HT-29 (cell line): ENCODE measurements around the gene RFXANK. TPM values are rescaled to one million over a fixed set of nuclear protein-coding genes. Genes with fewer than 3 reads are reported as not detected.
A peak's percentile ranks its signal among the peaks of the same experiment; 100 is the strongest.
"Not testable (repeated sequence)": the region's sequence is repeated elsewhere in the genome, so short reads cannot be mapped to it uniquely, and the experiment has no call there.

ENCODE experiments used
- DNase-seq: peaks from one replicate; pipeline ENCODE4 v3.0.0-alpha.2; 2015; ENCODE audit warnings: low spot score
- total RNA-seq: library from RNA; depleted of rRNA; stranded (reverse); fragments of >200 nt; shearing (Covaris generic); gene quantifications from 2 replicates; pipeline ENCODE4 v1.2.3, GENCODE V29; 2014

RFXANK gene
- total RNA-seq, 1 experiment from 2014 or later = 75.0 TPM

DNA sequence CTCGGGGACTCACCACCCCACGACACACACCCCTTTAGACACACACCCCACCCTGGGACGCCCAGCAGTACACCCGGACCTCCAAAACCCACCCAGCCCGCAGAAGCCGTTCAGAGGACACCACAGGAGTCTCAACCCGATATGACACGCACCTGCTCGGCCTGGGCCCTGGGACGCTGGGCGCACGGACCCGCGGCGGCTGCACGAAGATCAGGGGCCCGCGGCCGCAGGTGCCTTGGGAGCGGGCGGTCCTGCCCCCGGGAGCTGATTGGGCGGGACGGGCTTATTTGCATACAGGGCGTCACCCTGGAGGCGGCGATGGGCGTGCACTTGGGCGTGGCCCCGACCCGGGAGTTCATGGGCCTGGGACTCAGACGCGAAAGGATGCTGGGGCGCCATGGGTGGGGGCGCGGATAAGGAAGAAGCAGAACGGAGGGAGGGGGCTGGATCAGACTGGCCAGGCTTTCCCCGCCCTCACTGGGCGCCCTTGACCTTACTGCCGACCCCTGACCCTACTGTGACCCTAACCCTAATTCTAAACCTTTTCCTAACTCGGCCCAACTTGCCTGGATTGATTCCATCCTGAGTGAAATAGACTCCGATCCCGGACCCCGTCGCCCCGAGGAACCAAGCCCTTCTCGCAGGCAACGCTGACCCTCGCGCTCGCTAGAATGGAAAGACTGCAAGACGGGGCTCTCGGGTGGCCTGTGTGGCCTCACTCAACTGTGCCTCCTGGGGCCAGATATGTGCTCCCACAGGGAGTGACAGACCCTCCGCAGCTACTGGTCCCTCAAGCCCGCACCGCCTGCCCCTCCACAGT is 21.8 kb upstream of the RFXANK start, which contains the start of gene MEF2B:
MEF2B (minus strand) TSS at position 211 of the 820 bp plus-strand sequence. CDS start 19,528 bp downstream, outside the sequence.
- peak; percentile 38 for DNase-seq

DNA sequence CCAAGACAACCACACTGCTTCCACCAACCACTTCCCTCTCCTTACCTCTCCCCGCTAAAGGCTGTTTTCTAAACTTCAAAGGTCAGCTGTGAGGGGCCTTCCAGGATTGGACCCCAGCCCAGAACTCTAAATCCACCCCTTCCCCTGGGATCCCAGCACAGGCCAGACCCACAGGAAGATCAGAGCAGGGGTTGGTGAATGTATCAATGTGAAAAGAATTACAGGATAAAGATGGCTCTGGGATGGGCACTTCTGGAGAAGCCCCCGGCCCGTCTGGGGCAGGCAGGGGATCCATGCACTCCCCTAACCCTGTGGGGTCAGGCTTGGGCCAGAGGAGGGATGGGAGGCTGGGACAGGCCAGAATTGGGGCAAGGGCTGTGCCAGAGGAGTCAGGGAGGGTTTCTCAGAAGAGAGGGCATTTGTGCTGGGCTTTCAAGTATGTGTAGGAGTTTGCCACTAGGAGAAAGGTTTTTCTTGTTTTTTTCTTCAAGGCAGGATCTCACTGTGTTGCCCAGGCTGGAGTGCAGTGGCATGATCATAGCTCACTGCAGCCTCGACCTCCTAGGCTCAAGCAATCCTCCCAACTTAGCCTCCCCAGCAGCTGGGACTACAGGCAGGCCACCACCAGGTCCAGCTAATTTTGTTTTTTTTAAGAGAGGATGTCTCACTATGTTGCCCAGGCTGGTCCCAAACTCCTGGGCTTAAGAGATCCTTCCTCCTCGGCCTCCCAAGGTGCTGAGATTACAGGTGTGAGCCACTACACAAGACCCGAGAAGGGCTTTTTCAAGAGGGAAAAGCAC is 21.0 kb upstream of the RFXANK start:
- no peak for DNase-seq

DNA sequence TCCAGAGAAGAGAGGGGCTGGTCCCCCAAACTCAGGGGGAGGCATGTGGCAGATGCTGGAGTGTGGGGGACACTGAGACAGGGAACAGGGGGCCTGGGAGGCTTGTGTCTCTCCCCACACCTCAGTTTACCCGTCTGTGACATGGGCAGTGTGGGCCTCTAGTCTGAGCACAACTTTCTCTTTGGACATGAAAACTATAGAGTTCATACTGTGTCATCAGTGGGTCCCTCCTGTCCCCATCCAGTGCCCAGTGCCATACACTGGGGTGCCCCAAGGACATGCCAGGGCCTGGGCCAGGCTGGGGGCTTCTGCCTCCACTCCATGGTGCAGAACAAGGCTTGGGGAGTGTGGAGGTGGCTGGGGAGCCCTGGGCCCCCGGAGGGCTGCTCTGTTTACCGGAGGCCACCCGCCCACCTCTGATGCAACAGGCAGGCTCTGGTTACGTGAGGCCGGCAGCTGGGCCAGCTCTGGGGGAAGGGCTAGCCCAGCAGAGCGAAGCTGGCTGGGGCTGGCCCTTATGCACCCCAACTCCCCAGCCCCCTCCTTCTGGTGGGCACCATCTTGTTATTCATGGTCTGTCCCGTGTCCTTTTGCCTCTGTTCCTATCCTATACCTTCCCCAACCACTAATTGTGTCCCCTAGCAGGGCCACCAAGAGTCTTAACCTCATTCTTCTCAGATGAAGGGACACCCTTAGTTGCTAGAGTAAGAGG is 20.1 kb upstream of the RFXANK start:
- DNase-seq = no peak

DNA sequence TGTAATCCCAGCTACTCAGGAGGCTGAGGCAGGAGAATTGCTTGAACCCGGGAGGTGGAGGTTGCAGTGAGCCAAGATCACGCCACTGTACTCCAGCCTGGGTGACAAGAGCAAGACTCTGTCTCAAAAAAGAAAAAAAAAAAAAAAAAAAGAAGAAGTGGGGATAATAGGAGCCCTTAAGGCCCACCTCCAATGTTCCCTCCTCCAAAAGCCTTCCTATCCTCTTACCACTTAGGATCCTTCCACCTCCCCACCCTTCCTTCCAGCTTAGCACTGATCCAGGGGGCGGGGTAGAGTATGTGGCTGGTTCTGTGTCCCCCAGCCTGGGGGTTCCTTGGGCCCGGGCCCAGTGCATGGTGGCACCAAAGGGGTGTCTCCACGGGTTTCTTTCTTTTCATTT is 18.8 kb upstream of the RFXANK start:
- not testable (repeated sequence) for DNase-seq

DNA sequence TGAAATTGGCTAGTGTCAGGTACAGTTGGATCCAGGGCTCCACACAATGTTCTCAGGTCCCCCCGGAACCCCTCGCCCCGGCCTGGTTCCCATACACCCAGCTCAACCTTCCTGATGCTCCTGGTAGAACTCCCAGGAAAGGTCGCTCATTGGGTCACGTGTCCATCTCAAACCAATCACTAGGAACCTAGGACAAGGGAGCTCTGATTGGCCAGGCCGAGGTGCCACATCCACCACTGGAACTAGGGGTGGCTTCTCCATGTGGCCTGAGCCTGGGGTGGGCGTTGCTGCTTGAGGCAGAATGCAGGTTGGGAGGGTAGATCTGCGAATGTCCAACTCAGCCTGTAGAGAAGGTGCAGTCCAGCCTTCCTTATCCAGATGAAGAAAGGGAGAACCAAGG is 15.1 kb upstream of the RFXANK start:
- DNase-seq = no peak

DNA sequence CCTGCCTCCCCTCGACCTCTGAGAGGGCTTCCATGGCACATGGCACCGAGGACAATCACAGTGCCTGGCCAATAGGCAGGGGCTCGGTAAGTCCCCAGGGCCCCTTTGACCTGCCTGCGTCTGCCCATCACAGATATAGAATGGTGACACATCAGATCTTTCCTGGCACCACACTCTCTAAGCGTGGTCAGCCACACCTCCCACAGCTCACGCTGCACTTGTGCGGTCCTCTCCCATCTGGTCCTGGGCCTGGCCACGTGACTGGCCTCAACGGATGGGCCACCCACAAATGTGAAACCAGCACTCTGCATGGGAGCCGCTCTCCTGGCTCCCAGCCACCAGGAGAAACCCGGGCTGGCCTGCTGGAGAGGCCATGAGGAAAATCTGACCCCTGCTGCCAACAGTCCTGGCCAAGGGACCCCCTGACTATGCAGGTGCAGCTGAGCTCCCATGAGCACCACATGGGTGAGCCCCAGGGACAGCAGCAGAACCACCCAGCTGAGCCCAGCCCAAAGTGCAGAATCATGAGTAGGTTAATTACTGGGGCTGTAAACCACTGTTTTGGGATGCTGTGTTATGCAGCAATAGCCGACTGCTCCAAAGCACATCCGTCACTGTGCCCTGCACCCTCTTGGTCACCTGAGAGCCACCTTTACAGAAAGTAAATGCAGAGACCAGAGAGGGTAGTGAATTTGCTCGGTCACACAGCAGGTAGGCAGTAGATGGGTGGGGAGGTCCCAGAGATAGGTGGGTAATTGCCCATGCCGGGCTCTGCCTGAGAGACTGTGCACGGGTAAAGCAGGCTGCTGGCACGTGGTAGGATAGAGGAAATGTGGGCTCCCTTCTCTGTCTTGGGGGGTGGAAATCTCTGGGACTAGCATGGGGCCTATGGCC is 12.3 kb upstream of the RFXANK start:
- DNase-seq = no peak

DNA sequence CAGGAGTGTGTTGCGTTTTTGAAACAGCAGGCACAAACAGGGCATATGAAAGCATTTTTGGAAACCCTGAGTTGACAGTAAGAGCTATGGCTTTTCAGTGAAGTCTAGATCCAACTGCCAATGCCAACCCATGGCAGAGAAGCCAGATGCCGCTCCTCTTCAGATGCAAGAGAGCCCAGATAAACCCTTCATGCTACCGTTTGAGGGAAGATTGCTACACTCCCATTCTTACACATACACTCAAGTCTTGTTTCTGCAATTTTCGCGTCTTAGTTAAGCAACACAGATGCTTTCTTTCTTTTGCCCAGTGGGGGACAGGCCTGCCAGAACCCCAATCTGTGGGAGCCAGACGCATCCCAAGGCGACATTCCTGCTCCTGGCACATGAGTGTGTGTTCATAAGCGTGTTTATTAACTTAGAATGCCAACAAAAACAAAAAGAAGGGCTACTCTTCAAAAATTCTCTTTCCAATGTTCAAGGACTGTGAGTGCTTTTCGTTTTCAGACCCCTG is 10.5 kb upstream of the RFXANK start:
- DNase-seq = no peak

DNA sequence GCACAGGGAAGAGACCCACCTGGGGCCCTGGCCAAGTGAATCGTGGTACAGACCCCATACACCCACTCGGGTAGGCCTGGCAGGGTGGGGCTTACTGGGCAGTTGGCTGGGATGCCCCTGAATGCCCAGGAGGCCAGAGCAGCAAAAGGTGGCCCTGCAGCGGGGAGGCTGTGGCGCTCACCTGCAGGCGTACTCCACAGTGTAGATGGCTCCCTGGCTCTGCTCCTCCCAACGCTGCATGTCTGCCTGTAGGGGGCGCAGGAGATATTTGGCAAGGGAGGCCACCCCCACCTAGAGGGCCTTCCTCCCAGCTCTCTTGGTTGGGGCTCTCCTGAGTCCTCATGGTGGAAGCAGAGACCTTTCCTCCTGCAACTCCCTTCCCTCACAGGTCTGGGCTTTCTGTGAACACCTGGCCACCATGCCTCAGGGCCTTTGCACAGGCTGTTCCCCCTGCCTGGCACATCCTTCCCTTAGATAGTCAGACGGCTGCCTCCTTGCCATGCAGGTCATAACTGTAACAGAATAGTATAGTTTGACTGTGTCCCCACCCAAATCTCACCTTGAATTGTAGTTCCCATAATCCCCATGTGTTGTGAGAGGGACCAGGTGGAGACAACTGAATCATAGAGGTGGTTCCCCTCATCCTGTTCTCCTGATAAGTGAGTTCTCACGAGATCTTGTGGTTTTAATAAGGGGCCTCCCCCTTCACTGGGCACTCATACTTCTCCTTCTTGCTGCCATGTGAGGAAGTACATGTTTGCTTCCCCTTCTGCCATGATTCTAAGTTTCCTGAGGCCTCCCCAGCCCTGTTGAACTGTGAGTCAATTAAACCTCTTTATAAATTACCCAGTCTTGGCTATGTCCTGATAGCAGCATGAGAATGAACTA is 6.0 kb upstream of the RFXANK start:
- DNase-seq = peak; percentile 29

DNA sequence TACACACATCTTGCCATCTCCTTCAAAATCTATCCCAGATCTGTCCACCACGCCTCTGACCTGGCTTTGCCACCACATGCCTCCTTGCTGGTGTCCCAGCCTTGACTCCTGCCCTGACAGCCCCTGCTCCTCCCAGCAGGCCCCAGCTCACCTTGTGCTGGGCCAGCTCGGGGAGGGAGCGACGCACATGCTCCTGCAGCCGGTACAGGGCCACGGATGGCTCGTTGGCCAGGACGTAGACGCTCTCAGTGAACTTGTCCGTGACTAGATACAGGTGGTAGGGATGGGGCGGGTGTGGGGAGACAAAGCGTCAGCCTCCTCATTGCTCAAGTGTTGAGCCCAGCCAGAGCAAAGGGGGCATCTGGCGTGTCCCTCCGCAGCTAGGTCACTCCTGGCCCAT is 5.3 kb upstream of the RFXANK start:
- no peak for DNase-seq

DNA sequence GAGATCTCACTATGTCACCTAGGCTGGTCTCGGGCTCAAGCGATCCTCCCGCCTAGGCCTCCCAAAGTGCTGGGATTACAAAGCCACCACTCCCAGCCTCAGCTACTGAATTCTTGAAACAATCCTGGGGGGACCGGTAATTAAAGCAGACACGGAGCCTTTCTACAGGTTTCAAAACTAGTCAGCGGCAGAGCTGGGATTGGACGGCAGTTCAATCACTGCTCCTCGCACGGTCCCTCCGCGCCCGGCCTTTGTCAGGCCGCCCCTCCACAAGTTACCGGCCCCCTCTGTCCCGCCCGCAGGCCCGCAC is 335 bp upstream of the RFXANK start:
- no peak for DNase-seq

DNA sequence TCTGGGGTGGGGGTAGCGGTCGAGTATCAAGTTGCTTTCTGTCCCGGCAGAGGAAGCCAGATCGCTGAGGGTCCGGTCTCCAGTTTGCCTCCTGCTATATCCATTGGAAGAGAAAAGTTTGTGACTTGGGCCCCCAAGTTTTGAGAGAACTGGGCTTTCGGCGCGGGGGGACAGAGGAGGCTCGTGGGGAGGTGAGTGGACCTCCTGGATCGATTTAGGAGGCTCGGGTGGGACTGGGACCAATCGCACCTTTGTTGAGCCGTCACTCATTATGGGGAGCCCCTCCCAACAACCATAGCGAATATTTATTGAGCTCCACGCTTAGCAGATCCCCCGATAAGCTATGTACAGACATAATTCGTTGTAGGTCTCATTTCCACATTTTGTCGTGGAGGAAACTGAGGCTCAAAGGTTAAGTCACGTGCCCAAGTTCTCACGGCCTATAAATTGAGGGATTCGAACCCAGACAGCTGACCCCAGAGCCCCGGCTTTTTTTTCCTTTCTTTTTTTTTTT is 909 bp downstream of the RFXANK start:
- no peak for DNase-seq

DNA sequence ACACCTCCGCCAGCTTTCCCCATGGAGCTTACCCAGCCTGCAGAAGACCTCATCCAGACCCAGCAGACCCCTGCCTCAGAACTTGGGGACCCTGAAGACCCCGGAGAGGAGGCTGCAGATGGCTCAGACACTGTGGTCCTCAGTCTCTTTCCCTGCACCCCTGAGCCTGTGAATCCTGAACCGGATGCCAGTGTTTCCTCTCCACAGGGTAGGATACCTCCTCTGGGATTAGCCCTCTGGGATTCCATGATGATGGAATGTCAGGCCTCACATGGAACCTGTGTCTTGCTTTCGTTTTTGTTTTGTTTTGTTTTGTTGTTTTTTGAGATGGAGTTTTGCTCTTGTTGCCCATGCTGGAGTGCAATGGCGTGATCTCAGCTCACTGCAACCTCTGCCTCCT is 1.9 kb downstream of the RFXANK start:
- DNase-seq = no peak

DNA sequence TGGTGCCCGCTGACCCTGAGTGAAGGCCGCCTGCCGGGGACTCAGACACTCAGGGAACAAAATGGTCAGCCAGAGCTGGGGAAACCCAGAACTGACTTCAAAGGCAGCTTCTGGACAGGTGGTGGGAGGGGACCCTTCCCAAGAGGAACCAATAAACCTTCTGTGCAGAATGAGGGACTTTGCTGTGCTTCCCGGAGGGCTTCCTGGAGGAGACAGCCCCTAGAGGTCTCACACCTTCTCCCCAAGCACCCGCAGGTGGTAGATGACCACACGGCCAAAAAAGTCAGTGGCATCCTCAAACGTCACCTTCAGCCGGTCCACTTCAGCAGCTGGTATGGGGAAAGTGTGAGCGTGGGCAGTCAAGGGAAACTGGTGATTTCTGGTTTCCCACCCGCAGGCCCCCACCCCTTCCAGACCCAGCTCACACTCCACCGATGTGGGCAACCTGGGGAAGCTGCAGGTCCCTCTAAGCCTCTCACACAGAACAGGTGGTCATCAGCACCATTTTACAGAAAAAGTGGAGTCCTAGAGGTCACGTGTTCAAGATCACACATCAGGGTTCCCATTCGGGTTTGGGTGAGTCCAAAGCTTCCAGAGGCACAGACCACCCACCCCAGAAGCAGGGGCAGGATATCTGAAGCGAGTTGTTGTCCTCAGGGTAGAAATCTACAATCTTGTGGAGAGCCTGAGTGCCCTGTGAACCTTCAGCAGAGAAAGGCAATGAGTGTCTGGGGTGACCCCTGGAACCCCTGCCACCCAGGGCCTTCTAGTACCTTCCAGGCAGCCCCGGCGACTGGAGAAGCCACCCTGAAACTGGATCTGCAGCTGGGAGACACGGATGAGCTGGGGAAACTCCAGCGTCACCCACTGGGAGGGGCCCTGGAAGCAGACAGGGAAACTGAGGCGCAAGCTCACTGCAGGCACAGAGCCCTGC is 9.9 kb downstream of the RFXANK start:
- no peak for DNase-seq

DNA sequence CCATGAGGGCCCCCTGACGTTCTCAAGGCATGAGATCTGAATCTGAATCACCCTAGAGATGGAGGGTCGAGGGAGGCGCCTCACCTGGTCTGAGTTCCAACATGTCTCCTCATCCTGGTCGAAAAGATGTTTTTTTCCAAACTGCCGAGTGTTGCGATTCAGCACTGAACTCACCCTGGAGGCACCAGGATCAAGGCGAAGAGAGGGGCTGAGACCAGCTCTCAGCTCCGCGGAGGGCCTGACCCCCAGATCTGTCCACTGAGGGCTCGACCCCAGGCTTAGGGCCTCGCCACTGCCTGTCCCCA is 10.6 kb downstream of the RFXANK start:
- no peak for DNase-seq

DNA sequence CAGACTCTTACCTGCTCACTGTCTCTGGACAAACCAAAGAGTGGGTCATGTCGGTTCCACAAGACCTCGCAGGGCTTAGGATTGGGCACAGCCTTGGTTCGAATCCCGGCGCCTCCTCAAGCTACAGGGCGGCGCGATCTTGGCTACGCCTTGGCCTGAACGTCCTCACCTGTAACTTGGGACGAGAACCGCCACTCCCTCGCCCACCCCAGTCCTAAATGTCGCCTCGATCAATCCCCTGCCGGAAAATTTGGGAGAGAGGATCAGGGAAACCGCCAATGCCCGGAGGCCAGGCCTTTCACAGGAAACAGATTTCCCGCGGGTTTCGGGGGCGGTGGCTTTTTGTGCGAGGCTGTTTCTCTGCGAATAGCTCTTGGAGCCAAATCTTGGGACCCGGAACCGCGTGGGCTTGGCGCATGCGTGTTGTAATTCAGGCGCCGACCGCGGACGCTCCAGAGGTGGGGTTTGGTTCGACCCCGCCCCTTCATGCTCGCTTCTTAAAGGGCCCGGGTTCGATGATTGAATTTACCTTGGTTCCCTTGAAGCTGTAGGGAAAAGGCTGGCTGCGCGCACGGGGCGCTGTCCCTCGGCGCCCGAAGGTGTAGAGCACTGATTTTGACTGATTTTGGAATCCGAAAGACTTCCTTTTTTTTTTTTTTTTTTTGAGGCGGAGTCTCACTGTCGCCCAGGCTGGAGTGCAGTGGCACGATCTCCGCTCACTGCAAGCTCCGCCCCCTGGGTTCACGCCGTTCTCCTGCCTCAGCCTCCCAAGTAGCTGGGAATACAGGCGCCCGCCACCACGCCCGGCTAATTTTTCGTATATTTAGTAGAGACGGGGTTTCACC is 11.2 kb downstream of the RFXANK start, which contains the start of gene NR2C2AP:
NR2C2AP (minus strand) TSS at position 403 of the 845 bp plus-strand sequence; CDS start at position 49, 354 bp downstream.
- DNase-seq = peak; percentile 88

DNA sequence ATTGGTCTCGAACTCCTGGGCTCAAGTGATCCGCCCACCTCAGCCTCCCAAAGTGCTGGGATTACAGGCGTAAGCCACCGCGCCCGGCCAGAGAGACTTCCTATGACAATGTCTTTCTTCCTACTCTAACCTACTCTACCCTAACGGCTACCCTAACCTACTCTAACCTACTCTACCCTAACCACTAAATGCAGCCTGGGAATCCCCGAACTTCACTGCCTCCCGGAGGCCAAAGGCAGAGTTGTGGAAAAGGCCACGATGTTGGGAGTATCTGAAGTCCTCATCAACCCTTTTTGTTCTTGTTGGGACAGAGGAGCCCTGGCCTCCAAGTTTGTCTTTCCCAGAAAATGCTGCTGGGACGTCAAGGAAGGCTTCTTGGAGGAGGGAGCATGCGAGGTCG is 12.1 kb downstream of the RFXANK start:
- DNase-seq = no peak
